Loucy (cell line): Measurements from ENCODE around the gene RAPGEF1.

Experiments
- CTCF ChIP-seq: fragments of 200-600 bp; sonication (generic); conservative IDR thresholded peaks from 2 replicates; pipeline ENCODE4 v1.5.1; 2014; ENCODE audit warnings: mild to moderate bottlenecking, antibody characterized with exemption, low read length
- EZH2phosphoT487 ChIP-seq: fragments of 200-600 bp; IDR thresholded peaks from 2 replicates; pipeline ENCODE4 v1.6.1; 2018; ENCODE audit warnings: antibody characterized with exemption, mild to moderate bottlenecking, moderate library complexity, borderline replicate concordance

- no peak for TF ChIP-seq CTCF
- no peak for TF ChIP-seq EZH2phosphoT487
Measured at GRCh38 chr9:131759017-131759647, 19.3 kb upstream of the RAPGEF1 start.
